Ishikawa (cell line): ENCODE results near the gene MFRP.

Experiments used
- CEBPB ChIP-seq: IDR thresholded peaks from 2 replicates; pipeline ENCODE4 v1.6.1; 2012
- CREB1 ChIP-seq: IDR thresholded peaks from 2 replicates; pipeline ENCODE4 v1.6.1; 2012; ENCODE audit warnings: low read depth
- EGR1 ChIP-seq: IDR thresholded peaks from 2 replicates; pipeline ENCODE4 v1.6.1; 2012
- EP300 ChIP-seq: IDR thresholded peaks from 2 replicates; pipeline ENCODE4 v1.6.1; 2012; ENCODE audit warnings: borderline replicate concordance
- FOXM1 ChIP-seq: IDR thresholded peaks from 2 replicates; pipeline ENCODE4 v1.6.1; 2012; ENCODE audit warnings: low read depth, borderline replicate concordance
- MAX ChIP-seq: IDR thresholded peaks from 2 replicates; pipeline ENCODE4 v1.6.1; 2012
- NFIC ChIP-seq: IDR thresholded peaks from 2 replicates; pipeline ENCODE4 v1.6.1; 2012
- RAD21 ChIP-seq: IDR thresholded peaks from 2 replicates; pipeline ENCODE4 v1.6.1; 2012; ENCODE audit warnings: low read depth
- REST ChIP-seq: IDR thresholded peaks from 2 replicates; pipeline ENCODE4 v1.6.1; 2012; ENCODE audit warnings: low read depth, mild to moderate bottlenecking
- TAF1 ChIP-seq: IDR thresholded peaks from 2 replicates; pipeline ENCODE4 v1.6.1; 2012; ENCODE audit warnings: low read depth, mild to moderate bottlenecking
- TCF12 ChIP-seq: IDR thresholded peaks from 2 replicates; pipeline ENCODE4 v1.6.1; 2012; ENCODE audit warnings: low read depth
- TEAD4 ChIP-seq: IDR thresholded peaks from 2 replicates; pipeline ENCODE4 v1.6.1; 2012
- USF1 ChIP-seq: IDR thresholded peaks from 2 replicates; pipeline ENCODE4 v1.6.1; 2012
- YY1 ChIP-seq: IDR thresholded peaks from 2 replicates; pipeline ENCODE4 v1.6.1; 2012; ENCODE audit warnings: low read depth
- ZBTB7A ChIP-seq: IDR thresholded peaks from 2 replicates; pipeline ENCODE4 v1.6.1; 2012; ENCODE audit warnings: low read depth

The MFRP gene

GRCh38 chr11:119355091-119355843 lies 8.8 kb upstream of the MFRP start:
- no peak for TF ChIP-seq NFIC
- no peak for TF ChIP-seq ZBTB7A
- TF ChIP-seq CEBPB: no peak
- TF ChIP-seq FOXM1: no peak
- no peak for TF ChIP-seq USF1
- no peak for TF ChIP-seq TAF1
- TF ChIP-seq RAD21: no peak
- no peak for TF ChIP-seq REST
- no peak for TF ChIP-seq CREB1

GRCh38 chr11:119352857-119353260 lies 6.4 kb upstream of the MFRP start:
- TF ChIP-seq TCF12 (no peak), FOXM1 (no peak), TAF1 (no peak), NFIC (peak; percentile 50)

- TF ChIP-seq YY1 (no peak), EGR1 (no peak), USF1 (no peak), MAX (no peak), RAD21 (no peak), TEAD4 (no peak), REST (no peak)
Observed at GRCh38 chr11:119351232-119351631, 4.7 kb upstream of the MFRP start.

GRCh38 chr11:119350302-119350701 lies 3.8 kb upstream of the MFRP start:
- TF ChIP-seq EP300: no peak
- TF ChIP-seq CEBPB: no peak
- no peak for TF ChIP-seq FOXM1
- no peak for TF ChIP-seq ZBTB7A
- no peak for TF ChIP-seq USF1
- TF ChIP-seq TCF12: no peak
- no peak for TF ChIP-seq MAX
- no peak for TF ChIP-seq EGR1
- no peak for TF ChIP-seq TAF1
- no peak for TF ChIP-seq CREB1
- no peak for TF ChIP-seq RAD21
- TF ChIP-seq TEAD4: no peak
- TF ChIP-seq REST: no peak
- no peak for TF ChIP-seq YY1
- TF ChIP-seq NFIC: no peak
